Testis (tissue), 3 donors: ENCODE measurements around the gene UBAP1. TPM values are rescaled to one million over a fixed set of nuclear protein-coding genes. Genes with fewer than 3 reads are reported as not detected.
"Not testable (repeated sequence)": the region's sequence is repeated elsewhere in the genome, so short reads cannot be mapped to it uniquely, and the experiment has no call there.

Experiments
- DNase-seq: peaks from one replicate; pipeline ENCODE4 v3.0.0-alpha.2; 2019
- H3K27ac ChIP-seq, 2 donors: fragments of 200-600 bp; sonication (generic); one replicate each; pipeline ENCODE4 v1.5.1; 2019
- H3K27me3 ChIP-seq: fragments of 200-600 bp; sonication (generic); one replicate; pipeline ENCODE4 v1.5.1; 2019
- H3K36me3 ChIP-seq: fragments of 200-600 bp; sonication (generic); one replicate; pipeline ENCODE4 v1.5.1; 2017; ENCODE audit warnings: low read depth; ENCODE audit errors: missing control alignments
- H3K4me1 ChIP-seq: fragments of 200-600 bp; sonication (generic); one replicate; pipeline ENCODE4 v1.5.1; 2019
- H3K4me3 ChIP-seq, 2 donors: fragments of 200-600 bp; sonication (generic); one replicate each; pipeline ENCODE4 v1.5.1; 2017 to 2019
- H3K9me3 ChIP-seq: fragments of 200-600 bp; sonication (generic); one replicate; pipeline ENCODE4 v1.5.1; 2017
- CTCF ChIP-seq, 3 experiments: fragments of 450-650 bp in 2 of 3; fragments of 200-600 bp in 1 of 3; sonication (generic) in 1 of 3; IDR thresholded peaks; one replicate each; pipeline ENCODE4 v1.5.1; 2016 to 2019; ENCODE audit warnings: antibody characterized with exemption in 3 of 3, mild to moderate bottlenecking in 2 of 3, moderate library complexity in 1 of 3
- POLR2A ChIP-seq: fragments of 450-650 bp; IDR thresholded peaks from one replicate; pipeline ENCODE4 v1.6.1; 2017; ENCODE audit warnings: antibody characterized with exemption, mild to moderate bottlenecking, moderate library complexity
- WGBS, 2 donors: methylation state at CpG; one replicate each; pipeline ENCODE4 v1.1.5; 2018; 5-methylcytosine and 5-hydroxymethylcytosine counted together
- intact Hi-C: fragments of 100-400 bp; cut with DNase I; formaldehyde crosslinking; loops from one replicate; pipeline ENCODE4 v1.15.1; 2023; ENCODE audit warnings: low total_unique reads
- polyA plus RNA-seq: library from polyadenylated mRNA; stranded (reverse); fragments of 350-450 nt; fragmentation: Illumina TruSeq; extraction: RNeasy Lipid Tissue Mini Kit (QIAGEN cat#74804); gene quantifications from one replicate; pipeline ENCODE4 v1.2.3, GENCODE V29; 2014; ENCODE audit warnings: low read depth, low replicate concordance; ENCODE audit not compliant: insufficient read depth
- total RNA-seq, 2 donors: library from RNA; depleted of rRNA; stranded (reverse); fragments of >200 nt; gene quantifications; one replicate each; pipeline ENCODE4 v1.2.3, GENCODE V29; 2016

The UBAP1 gene
- total and polyA plus RNA-seq, 3 donors from 2014 or later: 65.1 to 127 (median 81.9) TPM

- DNase-seq: no peak
- H3K4me3 ChIP-seq: no peak overlapping the region
- H3K4me1 ChIP-seq: no peaks in the 10 kb centered on the region
- intact Hi-C loops: no loop called here
- TF ChIP-seq POLR2A (no peak), CTCF (IDR thresholded peaks at IDR 0.05) (no peak)
- H3K27me3 ChIP-seq: no peaks in the 10 kb centered on the region
- H3K9me3 ChIP-seq: no peaks in the 10 kb centered on the region
- 71 to 80% methylated on average over 5 of the region's 5 CpGs for WGBS, 2 donors
- no peaks in the 10 kb centered on the region for H3K36me3 ChIP-seq
- H3K27ac ChIP-seq: no peak overlapping the region
These were observed 92.6 kb downstream of the UBAP1 start for GRCh38 chr9:34271265-34272006.

- Histone ChIP-seq H3K27ac (no peak overlapping the region), H3K9me3 (no peaks in the 10 kb centered on the region), H3K4me1 (no peaks in the 10 kb centered on the region), H3K4me3 (no peak overlapping the region), H3K27me3 (no peaks in the 10 kb centered on the region), H3K36me3 (no peaks in the 10 kb centered on the region)
- whole genome bisulfite sequencing, 2 donors: 59 to 80% methylated on average over 3 of the region's 3 CpGs
- DNase-seq: no peak
- intact Hi-C loops: no loop called here
- no peak for TF ChIP-seq POLR2A
- no peak for TF ChIP-seq CTCF (IDR thresholded peaks at IDR 0.05)
These were observed 93.3 kb downstream of the UBAP1 start for GRCh38 chr9:34272101-34272541.

GRCh38 chr9:34273588-34273987 is 94.7 kb downstream of the UBAP1 start:
- H3K27ac ChIP-seq, H3K27me3 ChIP-seq, DNase-seq, H3K4me3 ChIP-seq, H3K9me3 ChIP-seq, intact Hi-C loops, H3K36me3 ChIP-seq, H3K4me1 ChIP-seq: not testable (repeated sequence)
- no CpG with 5 or more reads among the region's 2 CpGs for WGBS, 2 donors

- 89 to 95% methylated on average over 6 of the region's 6 CpGs for WGBS, 2 donors
- no peak for TF ChIP-seq CTCF (IDR thresholded peaks at IDR 0.05)
- intact Hi-C loops: no loop called here
- Histone ChIP-seq H3K4me3 (no peak overlapping the region), H3K4me1 (no peaks in the 10 kb centered on the region), H3K9me3 (no peaks in the 10 kb centered on the region), H3K36me3 (no peaks in the 10 kb centered on the region), H3K27me3 (no peaks in the 10 kb centered on the region), H3K27ac (no peak overlapping the region)
- DNase-seq: no peak
These were observed 97.0 kb downstream of the UBAP1 start for GRCh38 chr9:34275811-34276210.

- Histone ChIP-seq H3K27ac (no peak overlapping the region), H3K27me3 (no peaks in the 10 kb centered on the region), H3K9me3 (no peaks in the 10 kb centered on the region), H3K4me1 (no peaks in the 10 kb centered on the region), H3K36me3 (no peaks in the 10 kb centered on the region), H3K4me3 (no peak overlapping the region)
- no peak for TF ChIP-seq POLR2A
- TF ChIP-seq CTCF (IDR thresholded peaks at IDR 0.05): no peak
- DNase-seq: no peak
- intact Hi-C loops: no loop called here
- WGBS, 2 donors: 82 to 94% methylated on average over 3 of the region's 3 CpGs
These were observed 97.9 kb downstream of the UBAP1 start for GRCh38 chr9:34276772-34277171.
